T-helper 2 cell treated with Interferon-gamma antibody and Interleukin-4, amounts not matched to agents 5 μg/mL and 100 μg/mL, for 36 hours (primary cell): ENCODE measurements around the gene PDK4.

ENCODE experiments used
- DNase-seq: peaks from one replicate; pipeline ENCODE4 v3.0.0; 2021; ENCODE audit warnings: low spot score
- H3K27ac Mint-ChIP-seq: one replicate; pipeline ENCODE4 v1.8.0; 2021; ENCODE audit warnings: mild to moderate bottlenecking, mixed read lengths
- H3K27me3 Mint-ChIP-seq: one replicate; pipeline ENCODE4 v1.8.0; 2021; ENCODE audit warnings: low read depth, mixed read lengths
- H3K36me3 Mint-ChIP-seq: one replicate; pipeline ENCODE4 v1.8.0; 2021; ENCODE audit warnings: low read depth, mixed read lengths
- H3K4me1 Mint-ChIP-seq: one replicate; pipeline ENCODE4 v1.8.0; 2021; ENCODE audit warnings: low read depth, mixed read lengths
- H3K4me3 Mint-ChIP-seq: one replicate; pipeline ENCODE4 v1.8.0; 2022; ENCODE audit warnings: mild to moderate bottlenecking, moderate library complexity, mixed read lengths
- H3K9me3 Mint-ChIP-seq: one replicate; pipeline ENCODE4 v1.8.0; 2021; ENCODE audit warnings: mixed read lengths

The PDK4 gene

GRCh38 chr7:95545007-95545615, 51.2 kb downstream of the PDK4 start:
- no peak for DNase-seq
- Mint-ChIP-seq H3K9me3 (no peaks in the 10 kb centered on the region), H3K4me3 (no peak overlapping the region), H3K4me1 (no peaks in the 10 kb centered on the region), H3K27ac (no peak overlapping the region), H3K36me3 (no peaks in the 10 kb centered on the region), H3K27me3 (peaks cover 8% of the 10 kb centered on the region)

GRCh38 chr7:95544171-95544570, 52.1 kb downstream of the PDK4 start:
- H3K27ac Mint-ChIP-seq, result no peak overlapping the region
- H3K36me3 Mint-ChIP-seq, result no peaks in the 10 kb centered on the region
- no peak for DNase-seq
- H3K4me3 Mint-ChIP-seq, result no peak overlapping the region
- H3K4me1 Mint-ChIP-seq, result no peaks in the 10 kb centered on the region
- no peaks in the 10 kb centered on the region for H3K9me3 Mint-ChIP-seq
- H3K27me3 Mint-ChIP-seq, result peaks cover 10% of the 10 kb centered on the region

- H3K27me3 Mint-ChIP-seq, result peaks cover 14% of the 10 kb centered on the region
- no peak for DNase-seq
- no peaks in the 10 kb centered on the region for H3K9me3 Mint-ChIP-seq
- no peaks in the 10 kb centered on the region for H3K4me1 Mint-ChIP-seq
- H3K36me3 Mint-ChIP-seq, result no peaks in the 10 kb centered on the region
- H3K27ac Mint-ChIP-seq, result no peak overlapping the region
- no peak overlapping the region for H3K4me3 Mint-ChIP-seq
Observed at GRCh38 chr7:95543312-95543711, 53.0 kb downstream of the PDK4 start.

GRCh38 chr7:95540366-95540765, 56.0 kb downstream of the PDK4 start:
- Mint-ChIP-seq H3K4me1 (no peaks in the 10 kb centered on the region), H3K27me3 (peaks cover 16% of the 10 kb centered on the region), H3K9me3 (no peaks in the 10 kb centered on the region), H3K4me3 (no peak overlapping the region), H3K36me3 (no peaks in the 10 kb centered on the region), H3K27ac (no peak overlapping the region)
- no peak for DNase-seq

GRCh38 chr7:95539426-95539825, 56.9 kb downstream of the PDK4 start:
- DNase-seq, result no peak
- Mint-ChIP-seq H3K4me1 (no peaks in the 10 kb centered on the region), H3K4me3 (no peak overlapping the region), H3K27ac (no peak overlapping the region), H3K36me3 (no peaks in the 10 kb centered on the region), H3K9me3 (no peaks in the 10 kb centered on the region), H3K27me3 (peaks cover 22% of the 10 kb centered on the region)

- Mint-ChIP-seq H3K27ac (no peak overlapping the region), H3K36me3 (no peaks in the 10 kb centered on the region), H3K4me3 (no peak overlapping the region), H3K4me1 (no peaks in the 10 kb centered on the region), H3K9me3 (no peaks in the 10 kb centered on the region), H3K27me3 (peaks cover 25% of the 10 kb centered on the region)
- DNase-seq, result no peak
Observed at GRCh38 chr7:95537468-95537867, 58.8 kb downstream of the PDK4 start.

GRCh38 chr7:95536656-95537311, 59.5 kb downstream of the PDK4 start:
- no peak for DNase-seq
- Mint-ChIP-seq H3K9me3 (no peaks in the 10 kb centered on the region), H3K27ac (no peak overlapping the region), H3K4me3 (no peak overlapping the region), H3K36me3 (no peaks in the 10 kb centered on the region), H3K27me3 (peaks cover 23% of the 10 kb centered on the region), H3K4me1 (no peaks in the 10 kb centered on the region)

- DNase-seq, result no peak
- H3K27ac Mint-ChIP-seq, result no peak overlapping the region
- H3K27me3 Mint-ChIP-seq, result peaks cover 23% of the 10 kb centered on the region
- no peaks in the 10 kb centered on the region for H3K9me3 Mint-ChIP-seq
- no peaks in the 10 kb centered on the region for H3K4me1 Mint-ChIP-seq
- no peak overlapping the region for H3K4me3 Mint-ChIP-seq
- H3K36me3 Mint-ChIP-seq, result no peaks in the 10 kb centered on the region
Observed at GRCh38 chr7:95535662-95536061, 60.7 kb downstream of the PDK4 start.

GRCh38 chr7:95534796-95535195, 61.5 kb downstream of the PDK4 start:
- Mint-ChIP-seq H3K27ac (no peak overlapping the region), H3K27me3 (peaks cover 18% of the 10 kb centered on the region), H3K36me3 (no peaks in the 10 kb centered on the region), H3K4me3 (no peak overlapping the region), H3K4me1 (no peaks in the 10 kb centered on the region), H3K9me3 (no peaks in the 10 kb centered on the region)
- no peak for DNase-seq
